Effector memory CD4-positive, alpha-beta T cell (primary cell): ENCODE data around the gene ABHD8.

Experiments
- DNase-seq, 3 donors: peaks; one replicate each; pipeline ENCODE4 v3.0.0-alpha.2; 2020
- H3K27ac ChIP-seq: 2 replicates; pipeline ENCODE4 v1.7.0; 2013; ENCODE audit warnings: mild to moderate bottlenecking, low read length, moderate library complexity; ENCODE audit not compliant: insufficient read depth, poor library complexity, severe bottlenecking
- H3K27me3 ChIP-seq: replicated peaks from 2 replicates; pipeline ENCODE4 v1.7.0; 2013; ENCODE audit warnings: mild to moderate bottlenecking, low read length; ENCODE audit not compliant: insufficient read depth, control insufficient read depth, poor library complexity, severe bottlenecking
- H3K36me3 ChIP-seq: 2 replicates; pipeline ENCODE4 v1.7.0; 2013; ENCODE audit warnings: mild to moderate bottlenecking, low read length, moderate library complexity; ENCODE audit not compliant: control insufficient read depth, insufficient read depth
- H3K4me1 ChIP-seq: 2 replicates; pipeline ENCODE4 v1.7.0; 2013; ENCODE audit warnings: low read length, mild to moderate bottlenecking; ENCODE audit not compliant: control insufficient read depth, insufficient read depth, poor library complexity, severe bottlenecking
- H3K4me3 ChIP-seq: 2 replicates; pipeline ENCODE4 v1.7.0; 2013; ENCODE audit warnings: low read length, low read depth, mild to moderate bottlenecking; ENCODE audit not compliant: insufficient read depth, poor library complexity, severe bottlenecking
- H3K9me3 ChIP-seq: 2 replicates; pipeline ENCODE4 v1.7.0; 2013; ENCODE audit warnings: mild to moderate bottlenecking, low read length, moderate library complexity; ENCODE audit not compliant: control insufficient read depth

ABHD8 gene

DNA sequence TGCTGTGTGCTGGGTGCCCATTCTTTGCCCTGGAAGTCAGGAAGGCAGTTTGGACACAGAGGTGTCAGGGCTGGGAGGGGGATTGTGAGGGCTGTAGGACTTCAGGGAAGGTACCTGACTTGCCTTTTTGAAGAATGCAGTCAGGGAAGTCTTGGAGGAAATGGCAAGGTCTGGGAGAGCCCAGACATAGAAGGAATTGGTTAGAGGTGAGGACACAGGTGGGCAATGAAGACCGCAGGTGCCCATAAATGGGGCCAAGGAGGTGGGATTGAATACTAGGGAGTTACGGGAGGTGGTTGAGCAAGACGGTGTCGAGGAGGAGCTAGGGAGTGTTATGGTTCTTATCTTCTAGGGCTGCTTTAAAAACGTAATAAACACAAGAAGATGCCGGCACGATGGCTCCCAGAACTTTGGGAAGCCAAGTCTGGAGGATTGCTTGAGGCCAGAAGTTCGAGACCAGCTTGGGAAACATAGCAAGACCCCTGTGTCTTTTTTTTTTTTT, 4.7 kb upstream of the ABHD8 start:
- Histone ChIP-seq H3K27ac (no peak overlapping the region), H3K4me3 (no peak overlapping the region), H3K4me1 (peaks cover 35% of the 10 kb centered on the region), H3K36me3 (peaks cover 8% of the 10 kb centered on the region), H3K27me3 (no peaks in the 10 kb centered on the region), H3K9me3 (no peaks in the 10 kb centered on the region)
- DNase-seq = no peak

- H3K4me1 ChIP-seq = peaks cover 43% of the 10 kb centered on the region
- peak overlapping the region; percentile 60 for H3K4me3 ChIP-seq
- no peak for DNase-seq
- H3K27me3 ChIP-seq = no peaks in the 10 kb centered on the region
- no peaks in the 10 kb centered on the region for H3K9me3 ChIP-seq
- H3K27ac ChIP-seq = peak overlapping the region; percentile 69
- H3K36me3 ChIP-seq = no peaks in the 10 kb centered on the region
These were observed 3.1 kb upstream of the ABHD8 start for GRCh38 chr19:17306285-17306714.

DNA sequence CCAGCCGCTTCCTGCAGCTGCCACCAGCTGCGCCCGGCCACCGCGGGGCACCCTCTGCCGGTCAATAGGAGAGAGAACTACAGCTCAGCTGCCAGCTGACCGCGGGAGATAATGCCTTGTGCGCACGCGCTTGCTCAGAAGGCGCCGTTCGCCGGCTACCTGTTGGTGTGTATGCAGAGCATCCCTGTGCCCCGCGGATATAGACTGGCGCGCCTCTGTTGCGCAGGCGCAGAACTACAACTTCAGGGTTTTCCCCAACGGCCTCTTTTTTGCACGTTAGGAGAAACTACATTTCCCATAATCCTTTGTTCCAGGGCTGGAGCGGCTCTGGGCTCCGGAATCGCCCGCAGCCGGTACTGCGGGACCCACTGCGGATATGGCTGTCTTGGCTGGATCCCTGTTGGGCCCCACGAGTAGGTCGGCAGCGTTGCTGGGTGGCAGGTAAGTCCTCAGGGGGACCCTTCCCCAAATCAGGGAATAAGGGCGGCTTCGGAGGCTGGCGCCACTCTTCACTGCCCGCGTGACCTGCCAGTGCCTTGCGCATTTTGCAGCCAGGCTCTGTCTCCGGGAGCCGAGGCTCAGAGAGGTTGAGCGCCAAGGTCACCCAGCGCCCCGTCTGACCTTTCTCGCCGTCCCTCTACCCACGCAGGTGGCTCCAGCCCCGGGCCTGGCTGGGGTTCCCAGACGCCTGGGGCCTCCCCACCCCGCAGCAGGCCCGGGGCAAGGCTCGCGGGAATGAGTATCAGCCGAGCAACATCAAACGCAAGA, 2.5 kb upstream of the ABHD8 start, which contains the start of gene MRPL34:
MRPL34 (plus strand) TSS at position 356 of the 768 bp plus-strand sequence; CDS start at position 377, 21 bp downstream.
- no peaks in the 10 kb centered on the region for H3K9me3 ChIP-seq
- H3K4me1 ChIP-seq = peaks cover 40% of the 10 kb centered on the region
- peak within 1 kb of the TSS; percentile 69 for H3K27ac ChIP-seq
- no peaks in the 10 kb centered on the region for H3K27me3 ChIP-seq
- peak; percentile 91 to 96 (median 95) for DNase-seq
- H3K36me3 ChIP-seq = no peaks in the 10 kb centered on the region
- H3K4me3 ChIP-seq = peak within 1 kb of the TSS; percentile 60

GRCh38 chr19:17305216-17305516, 1.9 kb upstream of the ABHD8 start:
- Histone ChIP-seq H3K9me3 (no peaks in the 10 kb centered on the region), H3K4me1 (peaks cover 35% of the 10 kb centered on the region), H3K27ac (peak overlapping the region; percentile 19)

DNA sequence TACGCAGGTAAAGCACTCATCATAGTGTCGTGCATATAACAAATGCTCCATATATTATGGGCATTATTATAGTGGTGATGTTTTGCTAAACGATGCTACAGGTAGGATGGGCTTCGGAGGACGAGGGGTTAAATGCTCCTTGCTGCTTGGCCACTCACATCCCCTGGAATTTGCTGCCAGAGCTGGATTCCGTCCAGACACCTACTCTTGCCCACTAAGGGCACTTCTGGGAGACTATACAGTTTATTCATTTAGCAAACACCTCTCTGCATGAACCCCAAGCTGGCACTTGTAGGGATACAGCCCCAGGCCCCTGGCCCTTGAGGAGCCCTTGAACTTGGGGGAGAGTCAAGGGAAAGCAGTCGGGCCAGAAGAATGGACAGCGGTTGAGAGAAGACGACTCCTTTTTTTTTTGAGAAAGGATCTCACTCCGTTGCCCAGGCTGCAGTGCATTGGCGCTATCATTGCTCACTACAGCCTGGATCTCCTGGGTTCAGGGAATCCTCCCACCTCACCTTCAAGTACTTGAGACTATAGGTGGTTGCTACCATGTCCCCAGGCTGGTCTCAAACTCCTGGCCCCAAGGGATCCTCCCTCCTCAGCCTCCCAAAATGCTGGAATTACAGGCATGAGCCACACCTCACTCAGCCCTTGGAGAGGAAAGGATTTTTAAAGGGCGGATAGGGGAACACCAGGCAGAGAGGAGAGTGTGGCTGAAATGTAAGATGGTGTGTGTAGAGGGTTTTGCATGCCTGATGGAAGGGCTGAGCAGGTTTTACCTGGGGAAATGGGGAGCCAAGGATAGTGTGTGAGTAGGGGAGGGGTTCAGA, 1.4 kb upstream of the ABHD8 start:
- no peak for DNase-seq
- Histone ChIP-seq H3K27me3 (no peaks in the 10 kb centered on the region), H3K9me3 (no peaks in the 10 kb centered on the region), H3K4me1 (peaks cover 31% of the 10 kb centered on the region), H3K4me3 (peak overlapping the region; percentile 7), H3K36me3 (no peaks in the 10 kb centered on the region), H3K27ac (peak overlapping the region; percentile 19)

More at GRCh38 chr19:17305216-17305516, 1.9 kb upstream of the ABHD8 start:
- Histone ChIP-seq H3K4me3 (peak overlapping the region; percentile 7), H3K27me3 (no peaks in the 10 kb centered on the region), H3K36me3 (no peaks in the 10 kb centered on the region)
- DNase-seq = no peak

DNA sequence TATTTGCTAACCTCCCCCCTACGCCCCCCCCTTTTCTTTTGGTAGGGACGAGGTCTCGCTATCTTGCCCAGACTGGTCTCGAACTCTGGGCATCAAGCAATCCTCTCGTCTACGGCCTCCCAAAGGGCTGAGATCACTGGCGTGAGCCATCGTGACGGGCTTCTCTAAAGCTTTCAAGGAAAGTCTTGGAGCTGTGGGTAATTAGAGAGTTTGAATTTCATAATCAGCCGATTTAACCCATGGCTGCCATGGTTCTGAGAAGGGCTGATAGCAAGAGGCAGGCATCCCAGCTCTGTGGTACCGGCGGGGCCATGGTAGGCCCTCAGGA, 679 bp upstream of the ABHD8 start:
- Histone ChIP-seq H3K9me3 (no peaks in the 10 kb centered on the region), H3K4me3 (no peak overlapping the region), H3K27me3 (no peaks in the 10 kb centered on the region), H3K36me3 (no peaks in the 10 kb centered on the region), H3K4me1 (peaks cover 31% of the 10 kb centered on the region), H3K27ac (no peak overlapping the region)
- no peak for DNase-seq

DNA sequence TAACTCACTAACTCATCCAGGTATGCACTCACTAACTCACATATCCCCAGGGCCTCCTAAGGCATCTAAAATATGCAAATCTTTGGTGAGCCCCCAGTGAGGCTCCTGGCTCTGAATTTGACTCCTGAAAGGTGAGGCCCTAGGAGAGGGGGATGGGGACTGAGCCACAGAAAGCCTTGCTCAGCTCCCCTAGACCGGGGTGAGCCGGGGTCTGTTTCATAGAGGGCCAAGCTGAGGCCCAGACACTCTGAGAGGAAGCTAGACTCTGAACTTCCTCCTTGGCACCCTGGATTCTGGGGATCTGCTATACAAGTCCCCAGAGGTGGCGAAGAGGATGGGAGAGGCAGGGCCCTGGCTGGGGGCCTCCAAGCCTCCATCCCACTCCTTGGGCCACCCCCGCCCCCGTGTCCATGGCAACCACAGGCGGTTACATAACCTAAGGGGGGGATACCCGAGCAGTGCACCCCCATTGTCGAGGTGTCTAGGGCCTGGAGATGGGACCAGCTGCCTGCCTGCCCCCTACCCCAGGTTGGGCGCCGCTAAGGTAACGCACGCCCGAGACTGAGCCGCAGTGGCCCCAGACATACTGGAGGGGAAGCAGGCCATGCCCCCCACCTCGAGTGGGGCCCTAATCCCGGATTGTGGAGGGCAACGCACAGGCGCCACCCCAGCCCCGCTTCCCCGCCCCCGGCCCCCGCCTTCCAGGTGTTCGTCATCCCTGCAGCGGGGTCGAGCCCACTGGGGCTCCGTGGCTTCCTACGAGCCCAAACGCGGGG, 646 bp downstream of the ABHD8 start:
- peaks cover 31% of the 10 kb centered on the region for H3K4me1 ChIP-seq
- H3K4me3 ChIP-seq = peak overlapping the region; percentile 95
- no peaks in the 10 kb centered on the region for H3K36me3 ChIP-seq
- H3K9me3 ChIP-seq = no peaks in the 10 kb centered on the region
- no peak for DNase-seq
- H3K27ac ChIP-seq = peak overlapping the region; percentile 74
- H3K27me3 ChIP-seq = no peaks in the 10 kb centered on the region

- Histone ChIP-seq H3K27me3 (no peaks in the 10 kb centered on the region), H3K4me3 (no peak overlapping the region), H3K9me3 (no peaks in the 10 kb centered on the region), H3K4me1 (peaks cover 23% of the 10 kb centered on the region), H3K36me3 (no peaks in the 10 kb centered on the region), H3K27ac (no peak overlapping the region)
- no peak for DNase-seq
These were observed 2.1 kb downstream of the ABHD8 start for GRCh38 chr19:17300992-17301619.

- Histone ChIP-seq H3K27ac (no peak overlapping the region), H3K9me3 (no peaks in the 10 kb centered on the region), H3K27me3 (no peaks in the 10 kb centered on the region), H3K4me1 (peaks cover 6% of the 10 kb centered on the region), H3K4me3 (no peak overlapping the region), H3K36me3 (no peaks in the 10 kb centered on the region)
- no peak for DNase-seq
These were observed 6.2 kb downstream of the ABHD8 start for GRCh38 chr19:17296976-17297375.
